Ovary (tissue), 9 donors: Measurements from ENCODE around the gene GATB. TPM values are rescaled to one million over a fixed set of nuclear protein-coding genes. Genes with fewer than 3 reads are reported as not detected.

ENCODE experiments used
- DNase-seq, 5 donors: peaks; one replicate each; pipeline ENCODE4 v3.0.0-alpha.2; 2019 to 2020
- H3K27ac ChIP-seq, 2 donors: fragments of 200-600 bp; one replicate each; pipeline versions ENCODE4 v1.5.1 to v1.8.0; 2019 to 2022
- H3K27me3 ChIP-seq: fragments of 200-600 bp; one replicate; pipeline ENCODE4 v1.8.0; 2022
- H3K36me3 ChIP-seq: fragments of 200-600 bp; sonication (generic); one replicate; pipeline ENCODE4 v1.5.1; 2019
- H3K4me1 ChIP-seq: one replicate; pipeline ENCODE4 v1.8.1; 2013; ENCODE audit warnings: mild to moderate bottlenecking, moderate library complexity; ENCODE audit not compliant: insufficient read depth
- H3K4me3 ChIP-seq: fragments of 200-600 bp; sonication (generic); one replicate; pipeline ENCODE4 v1.5.1; 2017
- H3K9me3 ChIP-seq, 2 donors: fragments of 200-600 bp in 1 of 2; sonication (generic) in 1 of 2; one replicate each; pipeline versions ENCODE4 v1.5.1 to v1.8.1; 2013 to 2019; ENCODE audit warnings: mild to moderate bottlenecking in 1 of 2, moderate library complexity in 1 of 2
- EP300 ChIP-seq: sonication (generic); formaldehyde crosslinking; IDR thresholded peaks from one replicate; pipeline ENCODE4 v1.6.1; 2017; ENCODE audit warnings: antibody characterized with exemption
- POLR2A ChIP-seq: fragments of 450-650 bp; IDR thresholded peaks from one replicate; pipeline ENCODE4 v1.6.1; 2017; ENCODE audit warnings: antibody characterized with exemption, mild to moderate bottlenecking, moderate library complexity
- WGBS, 3 donors: extraction: QIAGEN DNeasy Blood & Tissue Kit in 1 of 3; methylation state at CpG; one replicate each; pipeline versions ENCODE4 v1.1.5 to v1.1.7; 2013 to 2017; 5-methylcytosine and 5-hydroxymethylcytosine counted together
- intact Hi-C, 4 donors: fragments of 100-400 bp; cut with DNase I; formaldehyde crosslinking; loops; one replicate each; pipeline versions ENCODE4 v1.11.0 to v1.15.1; 2022 to 2023
- polyA plus RNA-seq, 2 donors: library from polyadenylated mRNA; stranded (reverse); fragments of 200-250 nt in 1 of 2; fragments of 350-450 nt in 1 of 2; fragmentation: Illumina TruSeq in 1 of 2; extraction: RNeasy Lipid Tissue Mini Kit (QIAGEN cat#74804) in 1 of 2; gene quantifications; one replicate each; pipeline ENCODE4 v1.2.3, GENCODE V29; 2013 to 2014
- total RNA-seq, 7 donors: library from RNA; depleted of rRNA in 2 of 7; stranded (reverse); fragments of >200 nt in 2 of 7; fragmentation: NEBNext Ultra II Directional in 3 of 7; extraction: Animal tissue kit (Norgen Biotek cat#: 25700) in 3 of 7; gene quantifications; one replicate each; pipeline versions ENCODE4 v1.1.0 to v1.2.4, GENCODE V29; 2016 to 2023
- TF ChIP-seq, protein P1 (sequence below), 3 donors: fragments of 450-650 bp in 2 of 3; fragments of 200-600 bp in 1 of 3; IDR thresholded peaks; one replicate each; pipeline versions ENCODE4 v1.5.1 to v1.8.0; 2016 to 2022; ENCODE audit warnings: antibody characterized with exemption in 3 of 3, mild to moderate bottlenecking in 1 of 3
- donor health status: DM: no; HTN: no; CAD: no; lungs with moderate emphysema.
- donor health status: DM: no; HTN: no; CAD: no.
- donor health status: Bipolar disorder and iron deficiency.
- donor health status: DM: yes; HTN: yes; CAD: no.
- donor health status: DM: no; HTN: no; CAD: no.
- donor health status: DM: yes; HTN: yes; CAD: no.

GATB gene
- total and polyA plus RNA-seq, 9 donors: 10.0 to 21.3 (median 13.0) TPM

DNA sequence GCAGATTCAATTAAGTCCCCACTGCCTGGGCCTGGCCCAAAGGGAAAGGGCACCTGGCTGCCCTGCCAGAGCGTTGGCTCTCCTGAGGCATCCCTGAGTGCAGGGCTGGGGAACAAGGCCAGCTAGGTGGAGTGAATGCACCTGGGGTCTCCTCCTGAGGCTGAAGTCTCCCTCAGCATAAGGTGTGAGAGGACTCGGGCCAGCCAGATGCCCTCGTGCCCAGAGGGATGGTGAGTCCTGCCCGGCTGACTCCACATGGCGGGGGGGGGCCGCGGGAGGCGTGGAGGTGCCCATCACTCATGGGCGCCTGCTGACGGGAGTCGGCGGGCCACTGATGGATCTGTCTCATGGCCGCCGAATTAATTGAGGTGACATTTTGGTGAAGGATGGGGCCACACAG is 87.8 kb downstream of the GATB start:
- no peak overlapping the region for H3K4me3 ChIP-seq
- intact Hi-C loops: no loop called here
- H3K27me3 ChIP-seq: no peaks in the 10 kb centered on the region
- WGBS, 3 donors: 88 to 94% (median 89%) methylated on average over 13 to 14 of the region's 14 CpGs
- no peaks in the 10 kb centered on the region for H3K36me3 ChIP-seq
- no peaks in the 10 kb centered on the region for H3K9me3 ChIP-seq
- H3K4me1 ChIP-seq: peaks cover 5% of the 10 kb centered on the region
- H3K27ac ChIP-seq: no peak overlapping the region
- no peak for DNase-seq
- TF ChIP-seq, protein P1, sequence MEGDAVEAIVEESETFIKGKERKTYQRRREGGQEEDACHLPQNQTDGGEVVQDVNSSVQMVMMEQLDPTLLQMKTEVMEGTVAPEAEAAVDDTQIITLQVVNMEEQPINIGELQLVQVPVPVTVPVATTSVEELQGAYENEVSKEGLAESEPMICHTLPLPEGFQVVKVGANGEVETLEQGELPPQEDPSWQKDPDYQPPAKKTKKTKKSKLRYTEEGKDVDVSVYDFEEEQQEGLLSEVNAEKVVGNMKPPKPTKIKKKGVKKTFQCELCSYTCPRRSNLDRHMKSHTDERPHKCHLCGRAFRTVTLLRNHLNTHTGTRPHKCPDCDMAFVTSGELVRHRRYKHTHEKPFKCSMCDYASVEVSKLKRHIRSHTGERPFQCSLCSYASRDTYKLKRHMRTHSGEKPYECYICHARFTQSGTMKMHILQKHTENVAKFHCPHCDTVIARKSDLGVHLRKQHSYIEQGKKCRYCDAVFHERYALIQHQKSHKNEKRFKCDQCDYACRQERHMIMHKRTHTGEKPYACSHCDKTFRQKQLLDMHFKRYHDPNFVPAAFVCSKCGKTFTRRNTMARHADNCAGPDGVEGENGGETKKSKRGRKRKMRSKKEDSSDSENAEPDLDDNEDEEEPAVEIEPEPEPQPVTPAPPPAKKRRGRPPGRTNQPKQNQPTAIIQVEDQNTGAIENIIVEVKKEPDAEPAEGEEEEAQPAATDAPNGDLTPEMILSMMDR (IDR thresholded peaks at IDR 0.05): no peak
- TF ChIP-seq EP300 (no peak), POLR2A (no peak)

DNA sequence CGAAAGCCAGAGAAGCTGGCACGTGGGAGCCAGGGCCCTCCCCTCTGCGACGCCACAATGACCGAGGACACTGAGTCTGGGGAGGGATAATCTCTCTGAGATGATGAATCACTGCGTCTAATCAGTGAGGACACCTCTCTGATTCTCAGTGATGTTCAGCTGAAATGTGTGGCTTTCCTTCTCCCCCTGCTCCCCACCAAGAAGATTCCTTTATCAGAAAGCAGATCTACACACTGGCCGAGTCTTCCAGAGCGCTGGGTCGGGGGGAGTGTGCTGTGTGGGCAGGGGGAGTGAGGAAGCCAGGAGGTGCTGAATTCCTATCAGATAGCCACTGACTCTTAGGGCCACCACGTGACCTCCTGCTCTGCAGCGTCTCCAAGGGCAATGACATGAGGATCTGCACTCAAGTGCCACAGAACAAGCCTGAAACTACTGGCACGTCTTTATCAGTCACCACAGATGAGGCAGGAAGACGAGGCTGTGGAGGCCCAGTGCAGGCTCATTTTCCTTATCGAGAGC is 89.2 kb downstream of the GATB start:
- Histone ChIP-seq H3K4me1 (peaks cover 5% of the 10 kb centered on the region), H3K4me3 (no peak overlapping the region), H3K27ac (no peak overlapping the region), H3K27me3 (no peaks in the 10 kb centered on the region), H3K9me3 (no peaks in the 10 kb centered on the region), H3K36me3 (no peaks in the 10 kb centered on the region)
- DNase-seq: no peak
- TF ChIP-seq, protein P1 (IDR thresholded peaks at IDR 0.05): no peak
- TF ChIP-seq POLR2A (no peak), EP300 (no peak)
- 79 to 85% (median 84%) methylated on average over 14 of the region's 14 CpGs for WGBS, 3 donors
- intact Hi-C loops: no loop called here

DNA sequence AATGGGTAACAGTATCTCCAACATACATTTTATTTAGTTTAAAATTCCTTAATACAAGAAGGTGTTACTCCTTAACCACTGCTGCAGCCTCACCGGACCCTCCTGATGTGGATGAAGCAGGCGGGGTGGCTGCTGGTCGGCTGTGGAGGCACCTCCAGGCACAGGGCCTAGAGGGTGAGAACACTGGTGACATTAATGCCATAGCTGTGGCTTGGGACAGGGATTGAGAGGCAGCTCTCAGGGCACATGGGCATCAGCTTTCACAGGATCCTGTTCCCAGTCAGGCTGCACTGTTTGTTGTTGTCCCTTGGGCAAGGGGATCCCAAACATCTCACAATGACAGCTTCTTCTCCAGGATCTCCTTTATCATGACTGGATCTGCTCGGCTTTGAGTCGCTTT is 90.0 kb downstream of the GATB start:
- TF ChIP-seq, protein P1 (IDR thresholded peaks at IDR 0.05): no peak
- TF ChIP-seq POLR2A (no peak), EP300 (no peak)
- no peak overlapping the region for H3K27ac ChIP-seq
- no peak overlapping the region for H3K4me3 ChIP-seq
- DNase-seq: no peak
- H3K27me3 ChIP-seq: no peaks in the 10 kb centered on the region
- intact Hi-C loops: no loop called here
- H3K4me1 ChIP-seq: peaks cover 5% of the 10 kb centered on the region
- H3K36me3 ChIP-seq: no peaks in the 10 kb centered on the region
- no peaks in the 10 kb centered on the region for H3K9me3 ChIP-seq
- 90 to 97% (median 90%) methylated on average over 5 of the region's 5 CpGs for WGBS, 3 donors

DNA sequence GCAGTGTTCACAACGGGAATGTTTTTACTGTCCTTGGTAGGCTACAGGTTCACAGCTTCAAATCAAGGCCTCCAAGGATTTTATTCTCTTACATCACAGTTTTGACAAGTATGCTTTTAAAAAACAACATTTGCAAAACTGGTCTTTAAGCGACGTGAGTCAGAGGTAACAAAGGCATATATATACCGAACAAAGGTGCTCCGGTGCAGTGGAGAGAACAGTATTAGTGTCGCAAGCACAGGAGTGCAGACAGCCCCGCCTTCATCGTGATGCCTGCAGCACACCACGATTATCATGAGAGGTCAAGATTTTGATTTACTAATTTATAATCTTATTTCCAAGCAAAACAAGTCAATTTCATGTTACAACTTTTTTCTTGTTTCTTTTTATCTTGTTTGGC is 90.8 kb downstream of the GATB start:
- intact Hi-C loops: no loop called here
- no peaks in the 10 kb centered on the region for H3K27me3 ChIP-seq
- 85 to 91% (median 90%) methylated on average over 9 of the region's 9 CpGs for WGBS, 3 donors
- no peaks in the 10 kb centered on the region for H3K9me3 ChIP-seq
- H3K4me3 ChIP-seq: no peak overlapping the region
- no peak for DNase-seq
- H3K4me1 ChIP-seq: peaks cover 5% of the 10 kb centered on the region
- TF ChIP-seq POLR2A (no peak), EP300 (no peak)
- TF ChIP-seq, protein P1 (IDR thresholded peaks at IDR 0.05): no peak
- no peak overlapping the region for H3K27ac ChIP-seq
- no peaks in the 10 kb centered on the region for H3K36me3 ChIP-seq
